DMS53 treated with DMSO at 0.1 percent for 48 hours (cell line): Measurements from ENCODE around the gene DSCAM.

Experiments
- DNase-seq: peaks from one replicate; lab custom pipeline; 2025; ENCODE audit not compliant: unreplicated experiment; lab: John Stamatoyannopoulos, UW

The DSCAM gene

DNA sequence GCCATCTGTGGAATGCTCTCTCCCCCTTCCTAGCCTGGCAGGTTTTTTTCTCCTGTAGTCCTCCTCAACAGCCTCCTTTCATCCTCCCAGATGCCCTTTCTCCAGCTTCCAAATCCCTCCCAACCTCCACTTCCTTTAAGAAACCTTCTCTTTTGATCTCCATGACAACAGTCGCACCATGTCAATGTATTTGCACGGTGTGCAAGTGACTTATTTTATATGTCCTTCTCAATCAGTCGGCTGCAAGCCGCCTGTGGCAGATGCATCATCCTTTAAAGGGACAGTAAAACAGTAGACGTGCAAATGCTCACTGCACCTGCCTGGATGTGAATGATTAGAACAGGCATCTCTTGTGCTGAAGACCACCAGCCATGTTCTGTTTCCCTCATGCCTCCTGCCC lies 694.5 kb downstream of the DSCAM start:
- DNase-seq = no peak

DNA sequence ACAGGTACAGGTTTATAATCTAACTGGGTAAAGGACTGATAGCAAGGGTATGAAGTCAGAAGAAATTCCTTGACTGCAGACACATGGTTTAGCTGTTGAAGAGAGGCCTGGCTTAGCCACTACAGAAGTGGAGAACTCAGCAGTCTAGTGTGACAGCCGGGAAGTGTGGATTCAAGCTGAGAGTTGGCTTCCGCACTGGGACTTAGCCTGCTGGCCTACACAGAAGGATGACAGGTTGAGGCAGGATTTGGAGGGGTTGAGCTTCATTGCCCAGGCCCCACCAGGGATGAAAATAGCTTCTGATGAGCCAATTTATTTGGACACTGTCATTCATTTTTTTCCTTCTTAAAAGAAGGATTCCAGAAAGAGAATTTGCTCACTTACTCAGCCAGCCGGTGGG lies 695.3 kb downstream of the DSCAM start:
- no peak for DNase-seq

DNA sequence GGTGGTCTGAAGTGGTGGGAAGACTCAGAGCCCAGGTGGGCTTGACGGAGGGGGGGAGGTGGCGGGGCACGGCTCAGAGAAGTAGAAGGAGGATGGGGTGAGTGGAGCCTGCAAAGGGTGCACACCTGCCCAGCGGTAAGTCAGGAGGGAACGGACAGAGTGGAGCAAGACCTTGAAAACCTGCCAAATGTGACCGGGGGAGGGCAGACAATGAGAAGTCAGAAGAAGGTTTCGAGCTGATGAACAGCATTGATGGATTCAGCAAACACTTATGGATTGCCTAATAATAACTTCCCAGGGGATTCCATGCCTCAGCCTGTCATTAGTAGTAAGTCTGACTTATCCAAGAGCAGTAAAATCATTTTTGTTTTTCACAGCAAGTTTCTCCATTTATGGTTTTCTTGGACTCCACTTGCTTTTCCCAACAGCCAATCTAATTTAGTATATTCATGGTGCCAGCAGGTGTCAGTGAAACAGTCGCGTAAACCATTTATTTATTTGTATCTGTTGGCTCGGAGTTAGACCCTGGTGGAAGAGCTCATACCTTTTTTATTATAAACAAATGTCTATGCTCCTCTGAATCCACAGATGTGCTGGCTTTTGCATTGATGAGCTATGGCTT lies 700.6 kb downstream of the DSCAM start:
- peak; percentile 22 for DNase-seq

DNA sequence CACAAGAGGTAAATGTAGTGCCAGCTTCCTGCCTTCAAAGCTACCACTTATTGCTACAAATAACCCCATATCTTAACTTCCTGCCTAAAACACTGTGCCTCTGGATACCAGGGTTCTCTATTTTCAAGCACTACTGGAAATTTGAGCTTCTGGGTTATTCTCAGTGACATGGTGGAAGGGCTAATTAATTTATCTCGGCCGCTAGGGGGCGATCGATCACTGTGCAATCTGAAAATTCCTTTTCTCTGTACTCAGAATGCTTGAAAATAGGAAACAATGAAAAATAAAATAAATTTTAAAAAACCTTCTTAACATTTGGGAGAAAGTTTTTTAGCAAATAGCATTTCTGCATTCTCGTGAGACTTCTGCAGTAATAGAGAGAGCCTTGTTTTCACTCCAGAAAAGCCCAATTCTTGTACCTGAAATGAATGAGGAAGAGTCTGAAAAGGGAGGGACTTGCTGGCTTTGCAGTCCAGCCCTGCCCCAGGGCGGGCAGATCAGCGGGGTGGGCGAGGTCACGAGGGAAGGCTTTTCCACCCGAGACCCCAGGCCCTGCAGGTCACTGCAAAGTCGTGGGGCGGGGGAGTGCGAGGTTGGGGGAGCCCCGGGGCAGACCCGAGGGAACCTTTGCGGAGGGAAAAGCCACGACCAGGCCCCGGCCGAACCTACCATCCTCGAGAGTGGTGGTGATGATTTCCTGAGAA lies 703.0 kb downstream of the DSCAM start:
- DNase-seq = peak; percentile 30

DNA sequence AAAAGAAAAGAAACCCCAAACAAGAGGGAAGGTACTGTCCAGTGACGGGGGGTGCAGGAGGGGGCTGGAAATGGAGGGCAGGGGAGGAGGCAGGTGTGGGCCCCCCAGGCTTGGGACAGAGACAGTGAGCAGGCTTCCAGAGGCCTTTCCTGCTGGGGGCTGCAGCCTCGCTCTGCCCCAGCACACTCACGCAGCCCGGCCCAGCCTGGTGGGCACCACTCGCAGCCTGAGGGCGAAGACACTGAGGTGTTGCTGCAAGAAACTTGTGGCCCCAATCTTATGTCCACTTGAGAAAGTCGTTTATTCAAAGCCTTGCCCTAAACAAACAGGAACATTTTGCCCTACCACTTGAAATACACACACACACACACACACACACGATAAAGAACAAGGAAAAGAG lies 705.3 kb downstream of the DSCAM start:
- no peak for DNase-seq

DNA sequence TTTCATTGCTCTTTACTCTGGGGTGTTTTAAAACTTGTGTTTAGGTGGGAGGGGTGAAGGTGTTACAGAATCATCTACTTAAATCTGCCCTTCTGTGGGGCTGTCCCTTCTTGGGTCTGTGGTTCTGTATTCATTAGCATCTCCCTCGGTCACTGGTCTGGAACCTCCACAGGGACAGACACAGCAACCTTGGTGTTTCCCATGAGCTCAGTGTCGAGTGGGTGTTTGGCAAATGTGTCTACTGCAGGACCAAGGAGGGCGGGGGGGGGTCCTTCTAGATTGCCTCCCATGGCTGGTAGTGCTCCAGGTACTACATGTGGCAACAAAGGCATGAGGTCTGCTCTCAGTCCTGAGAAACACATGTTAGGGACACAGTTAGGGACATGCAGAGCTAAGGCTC lies 706.3 kb downstream of the DSCAM start:
- DNase-seq = no peak

DNA sequence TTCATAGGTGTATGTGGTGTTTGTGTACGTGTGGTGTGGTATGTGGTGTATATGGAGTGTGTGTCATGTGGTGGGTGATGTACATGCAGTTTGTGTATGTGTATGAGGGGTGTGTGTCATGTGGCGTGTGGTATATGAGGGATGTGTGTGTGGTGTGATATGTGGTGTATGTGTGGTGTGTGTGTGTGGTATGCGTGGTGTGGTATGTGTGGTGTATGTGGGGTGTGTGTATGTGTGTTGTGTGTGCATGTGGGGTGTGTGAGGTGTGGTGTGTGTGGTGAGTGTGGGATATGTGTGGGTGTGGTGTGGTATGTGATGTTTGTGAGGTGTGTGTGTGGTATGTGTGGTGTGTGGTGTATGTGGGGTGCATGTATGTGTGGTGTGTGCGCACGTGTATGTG lies 707.3 kb downstream of the DSCAM start:
- no peak for DNase-seq

DNA sequence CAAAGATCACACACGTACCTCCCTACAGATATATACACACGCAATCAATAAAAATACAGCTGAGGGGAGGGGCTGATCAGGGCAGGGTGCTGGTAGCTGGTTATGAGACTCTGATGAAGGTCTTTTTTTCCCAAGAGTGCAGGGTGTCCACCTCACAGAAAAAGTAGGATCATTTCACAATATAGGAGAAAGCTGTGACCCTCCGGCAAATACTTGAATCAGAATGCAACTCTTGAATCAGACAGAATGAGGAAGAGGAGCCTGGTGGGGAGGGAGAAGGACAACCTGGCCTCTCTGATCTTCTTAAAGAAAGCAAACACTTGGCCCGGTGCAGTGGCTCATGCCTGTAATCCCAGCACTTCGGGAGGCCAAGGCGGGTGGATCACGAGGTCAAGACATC lies 710.4 kb downstream of the DSCAM start:
- DNase-seq = no peak

DNA sequence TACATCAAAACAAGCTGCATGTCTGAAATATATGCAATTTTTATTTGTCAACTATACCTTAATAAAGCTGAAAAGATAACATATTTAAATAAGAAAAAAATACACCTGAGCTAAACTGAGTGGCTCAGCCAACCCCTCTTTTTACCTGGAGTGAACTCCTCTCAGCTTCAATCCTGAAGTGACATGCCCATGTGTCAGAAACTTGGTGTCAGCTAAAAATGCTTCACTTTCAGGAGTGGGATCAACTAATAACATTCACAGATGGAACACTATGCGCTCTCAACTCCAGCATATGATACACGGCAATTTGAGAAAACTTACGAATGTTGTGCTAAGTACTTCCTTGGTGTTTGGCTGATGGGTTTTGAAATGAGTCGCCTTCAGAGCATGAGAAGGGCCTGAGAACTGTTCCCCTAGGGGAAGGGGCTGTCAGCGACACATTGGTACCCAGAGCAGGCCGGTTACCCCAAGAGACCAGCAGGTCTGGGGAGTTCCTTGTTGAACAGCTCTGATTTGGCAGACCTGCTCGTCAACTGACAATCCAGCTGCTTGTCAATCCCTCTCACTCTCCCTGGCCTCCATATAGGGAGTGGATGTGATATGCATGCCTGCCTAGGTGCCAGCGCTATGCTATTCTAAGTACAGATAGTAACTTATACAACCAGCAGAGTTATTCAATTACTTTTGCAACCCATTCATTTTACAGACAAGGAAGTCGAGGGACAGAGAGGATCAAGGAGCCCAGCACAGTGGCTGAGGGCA lies 712.0 kb downstream of the DSCAM start:
- DNase-seq = no peak

DNA sequence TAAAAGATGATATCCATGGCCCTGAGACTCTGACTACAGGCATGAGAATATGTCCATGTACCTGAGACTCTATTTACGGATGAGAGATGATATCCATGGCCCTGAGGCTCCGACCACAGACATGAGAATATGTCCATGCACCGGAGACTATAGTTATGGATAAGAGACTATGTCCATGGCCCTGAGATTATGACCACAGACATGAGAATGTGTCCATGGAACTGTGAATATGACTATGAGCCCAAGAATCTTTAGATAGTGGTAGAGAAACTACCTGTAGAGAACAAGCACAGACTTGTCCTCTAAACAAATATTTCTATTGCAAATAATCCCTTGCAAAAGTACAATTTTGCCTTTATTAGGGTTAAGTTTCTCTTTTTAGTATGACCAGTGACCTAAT lies 716.5 kb downstream of the DSCAM start:
- DNase-seq = no peak

DNA sequence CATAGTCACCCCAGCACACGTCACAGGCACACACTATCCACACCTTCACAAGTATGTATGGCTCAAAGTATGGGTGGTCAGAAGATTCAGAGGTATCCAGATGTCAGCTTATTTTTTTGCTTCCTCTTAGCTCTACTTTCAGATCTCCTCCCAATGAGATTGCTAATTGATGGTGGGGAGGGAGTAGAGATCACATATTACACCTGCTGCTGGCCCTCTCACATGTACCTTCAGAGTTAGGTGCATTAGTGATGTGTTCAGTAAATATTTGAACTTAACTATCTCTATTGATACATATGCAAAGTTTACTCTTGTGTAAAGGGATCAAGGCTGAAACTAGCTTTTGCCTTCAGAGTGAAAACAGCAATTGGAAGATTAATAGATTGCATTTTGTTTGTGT lies 717.1 kb downstream of the DSCAM start:
- DNase-seq = peak; percentile 41

DNA sequence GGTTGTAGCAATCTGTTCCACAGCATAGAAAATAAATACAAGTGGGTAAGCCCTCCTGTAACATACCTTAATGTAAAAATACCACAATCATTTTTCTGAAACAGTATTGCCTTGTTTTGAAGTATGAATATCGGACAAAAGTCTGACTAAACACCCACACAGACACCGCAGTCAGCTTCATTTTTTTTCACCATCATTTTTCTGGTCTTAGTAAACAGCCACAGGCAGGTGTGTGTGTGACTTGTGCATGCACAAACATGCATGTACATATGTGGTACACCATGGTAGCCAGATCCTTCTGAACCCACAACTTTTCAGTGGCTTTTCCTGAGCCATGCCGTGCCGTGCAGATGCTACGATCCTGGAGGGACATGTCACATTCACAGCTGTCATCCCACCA lies 718.1 kb downstream of the DSCAM start:
- no peak for DNase-seq

DNA sequence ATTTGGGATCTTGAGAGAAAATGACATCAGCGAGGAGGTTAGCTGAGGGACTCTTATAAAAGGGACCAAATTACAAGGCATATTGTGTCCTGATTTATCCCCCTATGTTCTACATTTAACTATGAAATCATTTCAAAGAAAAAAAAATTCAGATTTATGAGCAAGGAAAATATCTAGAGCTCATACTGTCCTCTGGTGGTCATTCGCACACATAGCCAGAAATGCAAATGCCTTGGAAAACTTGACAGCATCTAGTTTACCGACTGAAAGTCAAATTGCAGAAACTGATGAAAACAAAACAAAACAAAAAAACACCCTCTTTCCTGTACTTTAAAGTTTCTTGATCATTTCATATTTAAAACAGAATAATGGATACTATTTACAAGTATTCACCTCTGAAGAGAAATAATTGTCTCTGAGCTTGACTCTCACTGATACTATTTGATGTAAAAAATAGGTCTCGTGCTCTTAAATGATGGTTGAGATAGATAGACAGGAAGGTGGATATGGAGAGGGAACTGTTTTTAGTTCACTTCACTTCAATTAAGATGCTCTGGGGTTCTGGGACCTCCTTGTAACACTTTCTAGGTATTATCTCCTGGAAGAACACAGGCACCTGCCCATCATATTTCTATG lies 725.9 kb downstream of the DSCAM start:
- DNase-seq = peak; percentile 44

DNA sequence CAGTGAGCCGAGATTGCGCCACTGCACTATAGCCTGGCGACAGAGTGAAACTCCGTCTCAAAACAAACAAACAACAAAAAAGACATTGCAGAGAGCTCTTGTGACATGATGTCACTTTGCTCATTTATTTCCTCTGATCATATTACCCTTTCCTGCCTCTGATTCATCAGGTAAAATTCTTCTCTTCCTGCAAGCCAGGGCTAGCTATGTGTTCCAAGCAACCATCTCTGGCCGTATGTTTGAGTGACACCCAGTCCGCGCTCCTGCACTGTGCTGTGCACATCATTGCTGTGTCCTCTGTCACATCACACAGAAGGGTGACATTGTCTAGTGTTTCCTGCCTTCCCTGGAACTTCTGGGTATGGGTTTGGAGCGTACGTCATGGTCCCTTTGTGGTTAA lies 728.4 kb downstream of the DSCAM start:
- DNase-seq = peak; percentile 68

DNA sequence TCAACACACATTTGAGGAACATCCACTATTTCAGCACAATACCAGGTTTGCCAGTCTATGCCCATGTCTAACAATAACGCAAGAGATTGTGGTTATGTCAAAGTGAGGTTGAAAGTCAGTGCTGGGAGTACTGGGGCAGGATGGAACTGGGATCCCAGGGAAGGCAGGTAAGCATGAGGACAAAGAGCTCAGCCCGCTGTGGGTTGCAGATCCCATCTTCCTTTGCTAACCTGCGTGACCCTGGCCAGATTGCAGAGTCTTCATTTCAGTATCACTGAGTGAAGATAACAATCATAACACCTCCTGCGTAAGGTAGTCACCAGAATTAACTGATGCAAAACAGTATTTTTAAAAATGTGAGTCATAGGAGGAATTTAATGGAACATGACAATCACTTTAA lies 729.7 kb downstream of the DSCAM start:
- no peak for DNase-seq

DNA sequence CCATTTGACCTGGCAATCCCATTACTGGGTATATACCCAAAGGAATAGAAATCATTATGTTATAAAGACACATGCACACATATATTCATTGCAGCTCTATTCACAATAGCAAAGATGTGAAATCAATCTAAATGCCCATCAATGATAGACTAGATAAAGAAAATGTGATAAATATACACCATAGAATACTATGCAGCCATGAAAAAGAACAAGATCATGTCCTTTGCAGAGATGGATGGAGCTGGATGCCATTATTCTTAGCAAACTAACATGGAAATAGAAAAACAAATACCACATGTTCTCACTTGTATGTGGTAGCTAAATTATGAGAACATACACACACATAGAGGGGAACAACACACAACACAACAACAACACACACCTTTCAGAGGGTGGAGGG lies 731.2 kb downstream of the DSCAM start:
- no peak for DNase-seq

DNA sequence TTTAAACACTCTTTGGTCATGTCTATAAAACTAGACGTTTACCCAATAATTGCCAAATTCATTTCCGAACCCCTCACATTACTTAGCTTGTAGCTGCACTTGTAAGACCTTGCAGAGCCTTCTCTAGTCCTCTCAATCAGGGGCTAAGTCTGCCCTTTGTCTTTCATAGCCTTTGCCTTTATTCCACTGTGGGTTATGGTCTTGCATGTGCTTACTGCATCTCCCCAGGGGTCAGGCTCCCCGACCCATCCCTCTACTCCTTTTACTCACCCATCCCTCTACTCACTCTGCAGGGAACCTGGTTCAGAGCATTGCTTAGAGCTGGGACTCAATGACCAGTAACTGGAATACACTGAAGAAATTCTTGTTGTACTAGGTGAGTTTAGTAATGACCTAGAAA lies 744.3 kb downstream of the DSCAM start:
- no peak for DNase-seq

DNA sequence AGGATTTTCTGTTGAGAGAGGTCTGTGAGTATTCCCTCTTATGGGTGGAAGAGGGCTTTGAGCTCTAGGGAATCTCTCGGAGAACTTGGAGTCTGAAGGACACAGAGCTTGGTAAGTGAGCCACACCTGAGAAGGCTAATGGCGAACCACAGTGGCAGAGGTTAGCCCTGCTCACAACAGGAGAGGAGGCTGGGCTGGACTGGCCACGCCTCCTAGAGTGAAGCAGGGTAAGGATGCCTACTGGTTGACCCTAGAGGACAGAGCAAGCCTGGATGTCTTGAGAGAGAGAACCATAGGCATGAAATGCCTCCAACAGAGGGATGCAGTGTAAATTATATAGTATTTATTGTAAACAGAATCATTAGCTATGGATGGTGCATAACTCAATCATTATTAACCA lies 747.1 kb downstream of the DSCAM start:
- DNase-seq = no peak

DNA sequence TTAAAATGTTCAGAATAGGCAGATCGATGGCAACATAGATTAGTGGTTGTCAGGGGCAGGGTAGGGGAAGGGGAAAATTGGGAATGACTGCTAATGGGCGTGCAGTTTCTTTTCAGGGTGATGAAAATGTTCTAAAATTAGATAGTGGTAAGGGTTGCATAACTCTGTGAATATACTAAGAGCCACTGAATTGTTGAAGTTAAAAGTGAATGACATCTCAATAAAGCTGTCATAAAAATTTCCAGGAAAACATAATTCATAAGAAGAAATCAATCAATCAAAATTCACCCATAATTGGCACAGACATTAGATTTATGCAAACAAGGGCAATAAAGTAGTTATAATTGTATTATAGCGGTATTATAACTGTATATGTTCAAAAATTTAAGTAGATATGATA lies 751.5 kb downstream of the DSCAM start:
- no peak for DNase-seq

DNA sequence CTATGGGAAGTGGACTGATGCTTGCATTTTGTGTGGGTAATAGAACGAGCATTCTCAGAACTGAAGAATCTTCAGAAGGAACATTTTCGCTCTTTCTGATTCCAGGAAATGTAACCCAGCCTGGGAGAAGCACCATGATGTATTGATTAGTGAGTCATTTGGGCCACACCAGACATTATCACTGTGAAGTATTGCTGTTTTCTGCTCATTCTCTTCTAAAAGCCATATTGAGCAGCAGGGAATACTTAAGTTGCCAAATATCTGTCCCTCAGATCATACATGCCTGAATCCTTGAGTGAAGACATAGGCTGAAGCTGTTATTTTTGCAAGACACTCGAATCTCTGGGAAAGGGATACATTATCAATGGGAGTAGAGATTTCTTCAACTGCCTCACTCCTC lies 766.6 kb downstream of the DSCAM start:
- DNase-seq = no peak

DNA sequence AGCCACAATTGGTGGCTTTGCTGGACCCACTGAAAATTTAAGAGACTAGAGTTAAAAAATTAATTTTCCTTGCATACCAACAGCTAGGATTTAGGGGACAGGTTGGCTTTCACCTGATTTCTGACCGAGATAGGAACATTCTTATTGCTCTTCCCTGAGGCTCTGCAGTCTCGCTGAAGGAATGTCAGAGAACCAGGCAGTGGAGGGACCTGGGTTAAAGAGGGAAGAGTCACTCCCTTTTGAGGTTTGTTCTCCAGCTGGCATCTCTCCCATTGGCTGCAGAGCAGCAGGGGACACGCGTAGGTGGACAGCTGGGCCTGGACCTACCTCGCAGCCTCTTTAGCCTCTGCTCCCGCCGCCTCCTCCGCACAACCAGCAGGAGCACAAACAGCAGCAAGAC lies 772.2 kb downstream of the DSCAM start:
- DNase-seq = no peak

DNA sequence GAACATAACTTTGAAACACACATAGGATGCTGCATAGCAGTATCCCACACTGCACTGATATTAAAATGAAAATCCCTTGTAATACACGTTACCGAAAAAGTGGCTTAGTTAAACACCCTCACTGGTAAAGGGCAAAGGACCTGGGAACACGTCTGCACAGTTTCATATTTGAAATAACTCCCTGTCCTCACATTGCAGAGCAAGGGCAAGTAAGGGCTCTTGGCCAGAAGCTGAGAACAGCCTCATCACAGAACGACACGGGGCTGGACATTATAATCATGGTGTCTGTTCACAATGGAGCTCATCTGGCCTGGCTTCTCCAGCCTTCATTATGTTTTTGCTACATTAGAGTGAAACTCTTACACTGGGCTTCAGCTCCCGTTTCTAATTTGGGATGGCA lies 772.8 kb downstream of the DSCAM start:
- DNase-seq = no peak
